GM13977 (cell line): ENCODE results near the gene PLCB1.

Experiments used
- DNase-seq: peaks from one replicate; pipeline ENCODE4 v3.0.0; 2012; ENCODE audit warnings: low spot score
- in situ Hi-C: fragments of 300-500 bp; cut with MboI; formaldehyde crosslinking; loops from one replicate; pipeline ENCODE4 v1.12.0; 2022; ENCODE audit warnings: low sequenced_read_pairs, low pct_unique_long_range_greater_than_20kb, mixed read lengths, inconsistent platforms; ENCODE audit not compliant: unreplicated experiment
- TF ChIP-seq, protein P1 (sequence below): IDR thresholded peaks from 2 replicates; pipeline ENCODE4 v1.5.1; 2012; ENCODE audit warnings: mild to moderate bottlenecking, control low read depth; ENCODE audit not compliant: insufficient read depth; ENCODE audit errors: extremely low read depth, missing control alignments

PLCB1 gene

DNA sequence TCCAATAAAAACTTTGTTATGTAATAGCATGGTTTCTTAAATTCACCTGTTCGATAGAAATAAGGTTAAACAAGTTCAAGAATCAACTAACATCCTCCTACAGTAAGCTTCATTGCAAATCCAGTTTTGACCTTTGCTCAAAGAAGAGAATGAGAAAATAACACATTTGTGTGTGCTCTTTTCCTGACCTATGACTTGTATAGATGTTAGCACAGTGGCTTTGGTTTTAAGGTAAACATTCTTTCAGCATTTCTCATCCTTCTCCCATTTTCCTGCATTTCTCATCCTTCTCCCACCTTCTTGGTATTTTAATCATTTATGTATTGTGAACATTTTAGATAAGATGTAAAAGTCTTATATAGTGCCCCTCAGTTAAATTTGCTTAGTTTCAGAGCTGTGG, 73.9 kb downstream of the PLCB1 start:
- TF ChIP-seq, protein P1, sequence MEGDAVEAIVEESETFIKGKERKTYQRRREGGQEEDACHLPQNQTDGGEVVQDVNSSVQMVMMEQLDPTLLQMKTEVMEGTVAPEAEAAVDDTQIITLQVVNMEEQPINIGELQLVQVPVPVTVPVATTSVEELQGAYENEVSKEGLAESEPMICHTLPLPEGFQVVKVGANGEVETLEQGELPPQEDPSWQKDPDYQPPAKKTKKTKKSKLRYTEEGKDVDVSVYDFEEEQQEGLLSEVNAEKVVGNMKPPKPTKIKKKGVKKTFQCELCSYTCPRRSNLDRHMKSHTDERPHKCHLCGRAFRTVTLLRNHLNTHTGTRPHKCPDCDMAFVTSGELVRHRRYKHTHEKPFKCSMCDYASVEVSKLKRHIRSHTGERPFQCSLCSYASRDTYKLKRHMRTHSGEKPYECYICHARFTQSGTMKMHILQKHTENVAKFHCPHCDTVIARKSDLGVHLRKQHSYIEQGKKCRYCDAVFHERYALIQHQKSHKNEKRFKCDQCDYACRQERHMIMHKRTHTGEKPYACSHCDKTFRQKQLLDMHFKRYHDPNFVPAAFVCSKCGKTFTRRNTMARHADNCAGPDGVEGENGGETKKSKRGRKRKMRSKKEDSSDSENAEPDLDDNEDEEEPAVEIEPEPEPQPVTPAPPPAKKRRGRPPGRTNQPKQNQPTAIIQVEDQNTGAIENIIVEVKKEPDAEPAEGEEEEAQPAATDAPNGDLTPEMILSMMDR: no peak
- in situ Hi-C loops: no loop called here
- no peak for DNase-seq

DNA sequence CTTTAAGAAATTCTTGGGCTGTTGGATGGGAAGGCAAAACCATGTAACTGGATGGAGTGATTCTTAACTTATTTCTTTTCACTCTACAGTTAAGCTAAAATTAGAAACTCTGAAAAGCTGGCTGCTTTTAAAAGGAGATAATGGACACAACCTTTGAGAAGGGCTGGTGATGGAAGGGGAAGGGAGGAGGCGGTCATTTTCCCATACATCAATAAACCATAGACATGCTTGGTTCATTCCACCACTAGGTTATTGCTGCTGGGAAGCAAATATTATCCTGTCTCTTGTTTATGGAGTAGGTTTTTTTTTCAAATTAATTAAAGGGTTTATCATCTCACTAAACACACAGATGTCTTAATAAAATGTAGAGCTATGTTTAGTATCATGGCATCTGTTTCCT, 76.2 kb downstream of the PLCB1 start:
- TF ChIP-seq, protein P1: no peak
- in situ Hi-C loops: no loop called here
- DNase-seq: no peak

DNA sequence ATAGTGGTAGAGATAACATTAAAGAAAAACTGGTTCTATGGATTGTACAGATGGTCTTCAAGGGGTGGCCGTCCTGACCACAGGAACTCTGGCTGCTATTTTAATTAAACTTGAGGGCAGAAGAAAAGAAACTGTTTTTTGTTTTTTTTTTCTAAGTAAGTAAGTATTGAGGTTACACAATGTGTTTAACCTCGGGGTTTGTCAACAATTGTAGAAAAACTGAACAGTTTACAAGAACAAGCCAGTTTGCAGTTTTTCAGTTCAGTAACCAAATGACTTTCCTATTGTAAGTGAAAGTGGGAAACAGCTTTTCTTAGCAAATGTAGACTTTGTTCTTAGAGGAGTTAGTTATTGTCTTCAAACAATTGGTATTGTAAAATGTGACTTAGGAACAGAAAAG, 77.0 kb downstream of the PLCB1 start:
- peak; percentile 3 for DNase-seq
- TF ChIP-seq, protein P1: no peak
- in situ Hi-C loops: no loop called here

DNA sequence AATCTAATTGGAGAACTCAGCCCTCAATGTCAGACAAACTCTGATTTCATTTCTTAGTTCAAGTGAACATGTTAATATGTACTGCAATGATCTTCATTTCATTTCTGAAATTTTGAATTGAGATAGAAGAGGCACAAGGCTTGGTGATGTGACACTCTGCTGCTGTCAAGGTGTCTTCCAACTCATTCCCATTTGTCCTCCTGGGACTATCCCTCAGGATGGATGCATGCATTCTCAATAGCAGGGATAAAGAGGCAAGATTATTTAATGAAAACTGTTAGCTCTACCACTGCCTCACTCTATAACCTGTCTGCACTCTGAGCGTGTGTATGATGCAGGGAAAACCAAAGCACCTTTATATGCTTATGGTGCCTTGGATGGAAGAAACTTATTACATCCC, 78.7 kb downstream of the PLCB1 start:
- TF ChIP-seq, protein P1: no peak
- DNase-seq: no peak
- in situ Hi-C loops: no loop called here

DNA sequence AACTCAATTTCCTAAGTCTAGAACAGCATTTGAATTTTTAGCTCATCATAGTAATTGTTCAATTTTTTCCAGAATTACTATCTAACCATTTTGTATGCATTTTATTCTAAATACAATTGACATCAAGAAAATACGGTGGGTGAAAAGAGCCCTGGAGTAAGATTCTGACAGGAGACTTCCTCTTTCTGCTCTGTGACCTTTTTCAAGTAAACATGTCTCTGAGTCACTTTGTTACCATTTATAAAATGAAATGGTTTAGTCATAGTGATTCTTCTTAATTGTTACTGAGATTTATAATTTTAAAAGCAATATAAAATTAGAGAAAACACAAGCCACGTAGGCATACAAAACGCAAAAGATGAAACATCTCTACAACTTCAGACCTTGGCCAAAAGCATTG, 80.2 kb downstream of the PLCB1 start:
- TF ChIP-seq, protein P1: no peak
- in situ Hi-C loops: no loop called here

DNA sequence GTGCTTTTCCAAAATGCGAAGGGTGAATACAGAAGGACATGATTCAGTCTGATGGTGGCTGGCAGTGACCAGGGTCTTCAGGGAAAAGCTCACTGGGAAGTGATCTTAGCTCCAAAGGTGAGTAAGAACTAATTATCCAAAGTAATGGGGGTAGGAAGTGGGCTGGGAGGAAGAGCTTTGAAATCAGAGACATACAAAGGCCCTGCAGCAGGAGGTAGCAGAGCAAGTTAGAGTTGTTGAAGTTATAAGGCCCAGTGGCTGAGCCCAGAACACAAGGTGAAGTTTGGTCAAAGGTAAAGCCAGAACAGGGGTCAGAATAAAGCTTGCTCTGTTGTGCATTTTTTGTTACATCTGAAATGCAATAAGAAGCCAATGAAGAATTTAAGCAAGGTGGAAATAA, 81.2 kb downstream of the PLCB1 start:
- in situ Hi-C loops: no loop called here
- DNase-seq: no peak
- TF ChIP-seq, protein P1: no peak

More for the DNA sequence above, 80.2 kb downstream of the PLCB1 start:
- DNase-seq: peak; percentile 7
